Measurements from ENCODE around the gene LEFTY2.

DNA sequence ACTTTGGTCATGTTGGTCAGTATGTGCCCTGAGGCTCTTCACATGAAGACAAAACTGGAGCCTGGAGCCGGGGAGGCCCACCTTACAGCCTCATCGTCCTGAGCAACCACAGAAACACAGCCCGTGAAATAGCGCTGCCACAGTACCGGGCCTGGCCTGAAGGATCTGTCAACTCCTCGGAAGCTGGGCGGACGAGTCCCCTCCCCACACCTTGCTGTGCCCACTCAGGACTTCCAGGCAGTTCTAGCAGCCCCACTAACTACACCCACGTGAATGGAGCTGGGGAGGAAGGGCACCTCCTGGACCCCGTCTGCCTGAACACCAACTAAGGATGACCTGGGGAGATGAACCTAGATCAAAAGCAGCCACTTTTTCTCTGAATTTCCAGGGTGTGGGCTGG lies 33.4 kb upstream of the LEFTY2 start:
- TF ChIP-seq POLR2AphosphoS5 (IDR thresholded peaks at IDR 0.05; ENCODE audit: insufficient read depth, low read depth, low read length) = no peak
- TF ChIP-seq JUN (IDR thresholded peaks at IDR 0.05; ENCODE audit: borderline replicate concordance, insufficient read depth, insufficient read length, low read depth) = no peak
- TF ChIP-seq EZH2 (IDR thresholded peaks at IDR 0.05; ENCODE audit: borderline replicate concordance, low read depth, low read length, severe bottlenecking) = no peak
